Thymus (tissue), 11 donors: ENCODE results near the gene FGF14. TPM values are rescaled to one million over a fixed set of nuclear protein-coding genes. Genes with fewer than 3 reads are reported as not detected.

Experiments used
- DNase-seq, 9 donors: peaks; one replicate each; pipeline ENCODE4 v3.0.0-alpha.2; 2013; ENCODE audit warnings: low spot score in 9 of 9, low read depth in 6 of 9, missing footprints in 1 of 9
- H3K27ac ChIP-seq, 2 donors: one replicate each; pipeline ENCODE4 v1.5.1; 2013; ENCODE audit warnings: control low read depth in 1 of 2, low read depth in 1 of 2, low read length in 1 of 2, mild to moderate bottlenecking in 1 of 2, moderate library complexity in 1 of 2
- H3K27me3 ChIP-seq, 2 donors: one replicate each; pipeline ENCODE4 v1.5.1; 2013; ENCODE audit warnings: low read length in 1 of 2; ENCODE audit not compliant: control insufficient read depth in 2 of 2, insufficient read depth in 1 of 2
- H3K36me3 ChIP-seq, 2 donors: one replicate each; pipeline ENCODE4 v1.5.1; 2013; ENCODE audit warnings: low read length in 1 of 2, mild to moderate bottlenecking in 1 of 2, moderate library complexity in 1 of 2; ENCODE audit not compliant: control insufficient read depth in 2 of 2, insufficient read depth in 2 of 2
- H3K4me1 ChIP-seq, 2 donors: one replicate each; pipeline ENCODE4 v1.5.1; 2013; ENCODE audit warnings: low read length in 2 of 2; ENCODE audit not compliant: control insufficient read depth in 2 of 2, insufficient read depth in 2 of 2
- H3K4me3 ChIP-seq, 2 donors: one replicate each; pipeline ENCODE4 v1.5.1; 2013; ENCODE audit warnings: low read length in 2 of 2, control low read depth in 1 of 2, mild to moderate bottlenecking in 1 of 2
- H3K9me3 ChIP-seq, 2 donors: one replicate each; pipeline ENCODE4 v1.5.1; 2013; ENCODE audit warnings: low read length in 1 of 2, mild to moderate bottlenecking in 1 of 2; ENCODE audit not compliant: control insufficient read depth in 2 of 2, insufficient read depth in 1 of 2
- WGBS: extraction: QIAGEN DNeasy Blood & Tissue Kit; methylation state at CpG from one replicate; pipeline ENCODE4 v1.1.7; 2013; 5-methylcytosine and 5-hydroxymethylcytosine counted together
- polyA plus RNA-seq: library from polyadenylated mRNA; stranded (reverse); fragments of 200-250 nt; gene quantifications from one replicate; pipeline ENCODE4 v1.2.3, GENCODE V29; 2013
- total RNA-seq: library from RNA; stranded (reverse); fragments of 120-200 nt; gene quantifications from one replicate; pipeline ENCODE4 v1.2.4, GENCODE V29; 2013
- donor health status: healthy.

Gene FGF14
- total and polyA plus RNA-seq, 2 donors: 0.05 to 0.14 TPM

DNA sequence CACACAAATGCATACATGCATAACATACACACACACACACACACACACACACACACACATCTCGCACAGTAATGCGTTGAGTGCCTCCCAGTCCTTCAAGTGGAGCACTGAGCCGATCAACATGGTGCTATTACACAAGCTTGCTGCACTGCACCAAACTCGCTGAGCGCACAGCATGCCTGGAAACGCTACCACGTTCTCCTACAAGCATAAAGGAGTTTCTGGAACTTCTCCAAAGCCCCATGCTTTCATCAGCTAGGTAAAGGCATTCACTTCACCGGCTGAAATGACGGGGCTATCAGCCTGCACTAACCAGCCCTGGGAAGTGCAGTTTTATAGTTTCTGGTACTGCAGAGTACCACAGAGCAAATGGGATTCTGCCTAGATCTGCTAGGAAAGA lies 92.7 kb downstream of the FGF14 start:
- WGBS: 79% methylated on average over 9 of the region's 9 CpGs
- DNase-seq: no peak

GRCh38 chr13:102302534-102302933 lies 99.3 kb downstream of the FGF14 start:
- DNase-seq: no peak
- Histone ChIP-seq H3K27ac (no peak overlapping the region), H3K36me3 (no peaks in the 10 kb centered on the region), H3K4me3 (no peak overlapping the region), H3K9me3 (no peaks in the 10 kb centered on the region), H3K27me3 (no peaks in the 10 kb centered on the region), H3K4me1 (no peaks in the 10 kb centered on the region)
- 32% methylated on average over 1 of the region's 1 CpG for WGBS

More for the DNA sequence above, 92.7 kb downstream of the FGF14 start:
- no peaks in the 10 kb centered on the region for H3K27me3 ChIP-seq
- no peaks in the 10 kb centered on the region for H3K36me3 ChIP-seq
- H3K27ac ChIP-seq: no peak overlapping the region
- H3K4me1 ChIP-seq: no peaks in the 10 kb centered on the region
- H3K9me3 ChIP-seq: no peaks in the 10 kb centered on the region
- no peak overlapping the region for H3K4me3 ChIP-seq

DNA sequence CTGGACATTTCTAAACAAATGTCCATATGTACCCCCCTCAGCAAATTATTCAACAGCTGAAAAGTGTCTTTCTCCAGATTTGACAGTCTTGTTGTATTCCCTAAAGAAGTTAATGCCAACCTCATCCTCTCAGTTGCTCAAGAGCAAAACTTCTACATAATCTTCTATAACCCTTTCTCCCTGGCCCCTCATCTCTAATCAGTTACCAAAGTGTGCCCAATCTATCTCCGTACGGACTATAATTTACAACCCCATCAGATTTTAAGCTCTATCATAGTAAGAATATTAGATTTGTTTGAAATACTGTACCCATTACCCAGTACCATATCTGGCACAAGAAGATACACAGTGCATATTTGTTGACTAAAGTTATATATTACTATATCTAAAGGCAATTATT lies 101.5 kb downstream of the FGF14 start:
- Histone ChIP-seq H3K36me3 (no peaks in the 10 kb centered on the region), H3K27me3 (no peaks in the 10 kb centered on the region), H3K4me3 (no peak overlapping the region), H3K9me3 (no peaks in the 10 kb centered on the region), H3K27ac (no peak overlapping the region), H3K4me1 (no peaks in the 10 kb centered on the region)
- DNase-seq: no peak
- WGBS: 99% methylated on average over 2 of the region's 2 CpGs

DNA sequence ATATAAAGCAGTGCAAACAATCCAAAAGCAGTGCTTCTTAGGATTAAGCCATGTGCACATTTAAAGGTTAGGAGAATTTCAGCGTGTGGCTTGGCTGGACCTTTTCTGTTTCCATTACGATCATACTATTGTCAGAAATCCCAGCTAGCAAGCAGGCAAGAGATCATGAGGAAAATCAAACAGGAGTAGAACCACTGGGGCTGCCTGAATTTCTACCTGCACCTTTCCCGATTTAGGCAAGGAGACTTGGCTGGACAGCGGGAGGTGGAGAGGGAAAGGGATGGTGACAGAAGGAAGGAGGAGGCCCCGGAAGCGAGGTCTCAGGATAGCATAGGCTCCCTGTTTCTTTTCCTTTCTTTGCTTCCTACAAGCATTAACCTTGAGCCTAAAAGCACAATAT lies 102.5 kb downstream of the FGF14 start:
- Histone ChIP-seq H3K27ac (no peak overlapping the region), H3K27me3 (no peaks in the 10 kb centered on the region), H3K9me3 (no peaks in the 10 kb centered on the region), H3K36me3 (no peaks in the 10 kb centered on the region), H3K4me1 (no peaks in the 10 kb centered on the region), H3K4me3 (no peak overlapping the region)
- WGBS: 82% methylated on average over 6 of the region's 6 CpGs
- DNase-seq: no peak

GRCh38 chr13:102298051-102298450 lies 103.8 kb downstream of the FGF14 start:
- Histone ChIP-seq H3K4me1 (no peaks in the 10 kb centered on the region), H3K27me3 (no peaks in the 10 kb centered on the region), H3K4me3 (no peak overlapping the region), H3K9me3 (no peaks in the 10 kb centered on the region), H3K36me3 (no peaks in the 10 kb centered on the region), H3K27ac (no peak overlapping the region)
- 91% methylated on average over 3 of the region's 3 CpGs for WGBS
- no peak for DNase-seq

DNA sequence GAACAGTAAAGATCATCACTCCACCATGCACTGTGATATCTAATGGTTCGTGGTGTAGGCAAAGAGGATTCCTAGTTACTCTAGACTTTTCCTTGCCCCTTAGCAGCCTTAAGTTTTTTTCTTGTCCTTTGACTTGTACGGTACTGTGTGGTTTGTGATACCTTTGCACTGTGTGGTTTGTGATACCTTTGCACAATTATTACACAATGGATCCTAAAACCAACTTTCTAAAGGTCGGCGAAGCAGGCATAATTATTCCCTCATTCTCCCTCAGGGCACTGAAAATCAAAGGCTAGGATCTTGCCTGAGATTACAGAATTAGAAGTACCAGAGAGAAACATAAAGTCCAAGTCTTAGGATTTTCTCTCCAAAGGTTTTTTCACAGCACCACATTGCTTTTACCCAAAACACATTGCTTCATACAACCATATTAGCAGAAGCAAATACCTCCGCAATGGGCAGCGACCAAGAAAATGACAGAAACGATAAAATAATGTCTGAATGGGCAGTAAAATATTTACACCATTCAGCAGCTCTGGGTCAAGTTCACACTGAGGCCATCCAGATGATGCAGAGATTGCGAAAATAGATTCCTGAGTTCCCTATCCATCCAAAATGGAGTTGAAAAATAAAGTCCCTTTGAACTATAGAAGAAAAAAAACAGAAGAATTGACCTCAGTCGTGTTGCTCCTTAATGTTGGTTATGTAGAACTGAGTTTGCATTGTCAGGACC lies 106.4 kb downstream of the FGF14 start:
- no peaks in the 10 kb centered on the region for H3K9me3 ChIP-seq
- H3K36me3 ChIP-seq: no peaks in the 10 kb centered on the region
- H3K27me3 ChIP-seq: no peaks in the 10 kb centered on the region
- no peaks in the 10 kb centered on the region for H3K4me1 ChIP-seq
- H3K27ac ChIP-seq: no peak overlapping the region
- no peak for DNase-seq
- 81% methylated on average over 9 of the region's 9 CpGs for WGBS
- H3K4me3 ChIP-seq: no peak overlapping the region

DNA sequence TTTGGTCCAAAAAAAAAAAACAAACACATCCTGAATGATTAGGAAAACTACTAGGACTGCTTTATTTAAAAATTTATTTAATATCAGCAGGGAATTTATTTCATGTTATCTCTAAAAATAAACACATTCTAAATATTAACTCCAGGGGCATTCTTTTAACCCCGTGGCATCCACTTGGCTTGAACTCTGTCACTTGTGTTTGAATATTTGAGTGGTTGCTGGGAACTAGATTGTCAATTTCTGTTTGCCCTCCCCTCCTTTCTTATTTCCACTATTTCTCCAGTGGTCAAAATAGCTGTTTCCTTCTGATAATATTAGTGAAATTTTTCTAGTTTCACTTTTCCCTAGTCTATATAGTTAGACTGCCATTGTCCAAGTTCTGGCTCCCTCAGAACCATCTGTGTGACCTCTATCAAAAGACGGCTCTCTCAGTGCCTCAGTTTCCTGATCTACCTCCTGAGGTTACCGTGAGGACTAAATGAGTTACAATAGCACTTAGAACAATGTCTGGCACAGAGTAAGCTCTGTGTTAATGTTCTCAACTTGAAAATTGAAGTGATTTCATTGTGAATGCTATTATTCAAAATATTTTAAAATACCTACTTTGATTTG lies 107.3 kb downstream of the FGF14 start:
- 68% methylated on average over 3 of the region's 3 CpGs for WGBS
- Histone ChIP-seq H3K36me3 (no peaks in the 10 kb centered on the region), H3K27me3 (no peaks in the 10 kb centered on the region), H3K27ac (no peak overlapping the region), H3K9me3 (no peaks in the 10 kb centered on the region), H3K4me1 (no peaks in the 10 kb centered on the region), H3K4me3 (no peak overlapping the region)
- no peak for DNase-seq

DNA sequence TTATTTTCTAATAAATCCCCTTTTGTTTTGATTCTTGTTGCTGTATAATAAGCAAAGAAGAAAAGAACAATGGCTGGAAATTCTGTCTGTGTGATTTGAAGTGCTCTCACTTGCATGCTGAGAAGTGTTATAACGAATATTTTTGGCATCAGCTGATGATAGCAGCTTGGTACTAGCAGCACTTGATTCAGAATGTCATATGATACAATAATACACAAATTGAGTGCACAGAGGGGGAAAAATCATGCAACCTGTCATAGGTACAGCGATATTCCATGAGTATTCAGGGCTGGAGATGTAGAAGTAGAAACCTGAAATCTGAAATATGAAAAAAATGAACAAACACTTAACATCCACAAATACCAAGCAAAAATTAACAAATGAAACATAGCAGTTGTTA lies 108.1 kb downstream of the FGF14 start:
- no peaks in the 10 kb centered on the region for H3K9me3 ChIP-seq
- H3K36me3 ChIP-seq: no peaks in the 10 kb centered on the region
- no peaks in the 10 kb centered on the region for H3K4me1 ChIP-seq
- no peak overlapping the region for H3K27ac ChIP-seq
- no peaks in the 10 kb centered on the region for H3K27me3 ChIP-seq
- DNase-seq: no peak
- H3K4me3 ChIP-seq: no peak overlapping the region
- WGBS: 72% methylated on average over 2 of the region's 2 CpGs

- WGBS: 91% methylated on average over 7 of the region's 7 CpGs
- H3K4me1 ChIP-seq: no peaks in the 10 kb centered on the region
- DNase-seq: no peak
Observed at GRCh38 chr13:102291587-102292218, 110.1 kb downstream of the FGF14 start.

More at GRCh38 chr13:102291587-102292218, 110.1 kb downstream of the FGF14 start:
- H3K36me3 ChIP-seq: no peaks in the 10 kb centered on the region
- H3K9me3 ChIP-seq: no peaks in the 10 kb centered on the region
- H3K27ac ChIP-seq: no peak overlapping the region
- no peaks in the 10 kb centered on the region for H3K27me3 ChIP-seq
- H3K4me3 ChIP-seq: no peak overlapping the region
